ENCODE data around the gene SLC35E3.

DNA sequence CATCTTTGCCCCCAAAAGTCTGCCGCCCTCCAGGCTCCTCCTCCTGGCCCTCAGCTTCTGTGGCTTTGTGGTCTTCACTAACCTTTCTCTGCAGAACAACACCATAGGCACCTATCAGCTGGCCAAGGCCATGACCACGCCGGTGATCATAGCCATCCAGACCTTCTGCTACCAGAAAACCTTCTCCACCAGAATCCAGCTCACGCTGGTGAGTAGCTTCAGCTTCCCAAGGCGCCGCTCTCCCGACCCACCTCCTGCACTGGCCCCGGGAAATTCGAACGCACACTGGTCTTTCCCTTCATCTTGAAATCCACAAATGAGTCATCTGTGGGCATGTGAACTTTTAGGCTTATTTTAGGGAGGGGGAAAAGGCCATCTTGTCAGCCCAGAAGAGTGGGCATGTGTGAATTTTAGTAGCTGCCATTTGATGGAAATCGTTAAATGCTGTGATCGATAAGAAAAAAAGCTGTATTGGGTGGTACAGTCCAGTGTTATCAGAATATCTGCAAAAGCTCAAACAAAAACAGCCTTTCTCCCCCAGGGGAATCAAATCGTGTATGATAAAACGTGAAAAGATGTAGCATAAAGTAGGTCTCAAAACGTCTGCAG lies 700 bp downstream of the SLC35E3 start:
- TF ChIP-seq, protein P1, sequence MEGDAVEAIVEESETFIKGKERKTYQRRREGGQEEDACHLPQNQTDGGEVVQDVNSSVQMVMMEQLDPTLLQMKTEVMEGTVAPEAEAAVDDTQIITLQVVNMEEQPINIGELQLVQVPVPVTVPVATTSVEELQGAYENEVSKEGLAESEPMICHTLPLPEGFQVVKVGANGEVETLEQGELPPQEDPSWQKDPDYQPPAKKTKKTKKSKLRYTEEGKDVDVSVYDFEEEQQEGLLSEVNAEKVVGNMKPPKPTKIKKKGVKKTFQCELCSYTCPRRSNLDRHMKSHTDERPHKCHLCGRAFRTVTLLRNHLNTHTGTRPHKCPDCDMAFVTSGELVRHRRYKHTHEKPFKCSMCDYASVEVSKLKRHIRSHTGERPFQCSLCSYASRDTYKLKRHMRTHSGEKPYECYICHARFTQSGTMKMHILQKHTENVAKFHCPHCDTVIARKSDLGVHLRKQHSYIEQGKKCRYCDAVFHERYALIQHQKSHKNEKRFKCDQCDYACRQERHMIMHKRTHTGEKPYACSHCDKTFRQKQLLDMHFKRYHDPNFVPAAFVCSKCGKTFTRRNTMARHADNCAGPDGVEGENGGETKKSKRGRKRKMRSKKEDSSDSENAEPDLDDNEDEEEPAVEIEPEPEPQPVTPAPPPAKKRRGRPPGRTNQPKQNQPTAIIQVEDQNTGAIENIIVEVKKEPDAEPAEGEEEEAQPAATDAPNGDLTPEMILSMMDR (IDR thresholded peaks at IDR 0.05 in 4 of 5, conservative IDR thresholded peaks at IDR 0.05 in 1 of 5) = no peak
- no peak for TF ChIP-seq POLR2A (IDR thresholded peaks at IDR 0.05)
